ENCODE results near the gene APLF.
"Not testable (repeated sequence)": the region's sequence is repeated elsewhere in the genome, so short reads cannot be mapped to it uniquely, and the experiment has no call there.

APLF gene

GRCh38 chr2:68562934-68563333, 95.5 kb downstream of the APLF start:
- H3K27ac ChIP-seq (ENCODE audit: low read depth, low read length): no peak overlapping the region
- no peaks in the 10 kb centered on the region for H3K9me3 ChIP-seq (ENCODE audit: control insufficient read depth, insufficient read depth, low read length)
- H3K9ac ChIP-seq (ENCODE audit: low read depth, low read length): no peak overlapping the region
- H3K4me3 ChIP-seq (ENCODE audit: low read depth, low read length): no peak overlapping the region
- no peaks in the 10 kb centered on the region for H3K27me3 ChIP-seq (ENCODE audit: control insufficient read depth, insufficient read depth, low read length)
- no peaks in the 10 kb centered on the region for H3K36me3 ChIP-seq (ENCODE audit: control insufficient read depth, insufficient read depth, low read length)
- H3K4me1 ChIP-seq (ENCODE audit: control insufficient read depth, insufficient read depth, low read length): no peaks in the 10 kb centered on the region

DNA sequence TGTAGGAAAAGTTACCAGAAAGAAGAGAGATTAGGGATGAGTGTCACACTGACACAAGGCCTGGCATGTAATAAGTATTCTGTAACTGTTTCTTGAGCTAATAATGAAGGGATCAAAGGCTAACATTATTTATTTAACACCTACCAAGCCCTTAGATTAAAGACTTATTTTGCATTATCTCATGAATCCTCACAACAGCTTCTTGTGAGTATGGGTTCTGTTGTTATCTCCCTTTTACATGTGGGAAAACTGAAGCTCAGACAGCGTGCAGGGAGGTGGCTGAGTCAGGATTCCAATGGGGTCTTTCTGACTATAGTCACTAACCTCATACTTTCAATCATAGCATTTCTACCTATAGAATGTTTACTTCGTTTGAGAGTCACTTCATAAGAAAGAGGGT, 97.0 kb downstream of the APLF start:
- Histone ChIP-seq H3K9ac (ENCODE audit: low read depth, low read length) (no peak overlapping the region), H3K9me3 (ENCODE audit: control insufficient read depth, insufficient read depth, low read length) (no peaks in the 10 kb centered on the region), H3K4me1 (ENCODE audit: control insufficient read depth, insufficient read depth, low read length) (no peaks in the 10 kb centered on the region), H3K36me3 (ENCODE audit: control insufficient read depth, insufficient read depth, low read length) (no peaks in the 10 kb centered on the region), H3K4me3 (ENCODE audit: low read depth, low read length) (no peak overlapping the region), H3K27me3 (ENCODE audit: control insufficient read depth, insufficient read depth, low read length) (no peaks in the 10 kb centered on the region), H3K27ac (ENCODE audit: low read depth, low read length) (no peak overlapping the region)

DNA sequence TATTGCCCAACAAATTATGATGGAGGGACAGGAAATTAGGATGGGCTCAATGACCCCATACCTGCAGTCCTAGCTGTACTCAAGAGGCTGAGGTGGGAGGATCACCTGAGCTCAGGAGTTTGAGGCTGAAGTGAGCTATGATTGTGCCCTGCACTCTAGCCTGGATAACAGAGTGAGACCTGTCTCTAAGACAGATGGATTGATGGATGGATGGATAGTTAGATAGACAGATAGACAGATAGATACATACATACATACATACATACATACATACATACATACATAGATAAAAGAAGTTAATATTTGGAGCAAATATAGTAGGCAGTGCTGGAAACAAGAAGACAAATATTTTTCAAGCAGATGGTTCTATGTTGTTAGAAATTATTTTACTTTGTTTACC, 97.9 kb downstream of the APLF start:
- Histone ChIP-seq H3K4me3 (ENCODE audit: low read depth, low read length) (no peak overlapping the region), H3K9ac (ENCODE audit: low read depth, low read length) (no peak overlapping the region), H3K27ac (ENCODE audit: low read depth, low read length) (no peak overlapping the region), H3K9me3 (ENCODE audit: control insufficient read depth, insufficient read depth, low read length) (no peaks in the 10 kb centered on the region), H3K4me1 (ENCODE audit: control insufficient read depth, insufficient read depth, low read length) (no peaks in the 10 kb centered on the region), H3K27me3 (ENCODE audit: control insufficient read depth, insufficient read depth, low read length) (no peaks in the 10 kb centered on the region), H3K36me3 (ENCODE audit: control insufficient read depth, insufficient read depth, low read length) (no peaks in the 10 kb centered on the region)

- Histone ChIP-seq H3K27ac (ENCODE audit: low read depth, low read length) (no peak overlapping the region), H3K9ac (ENCODE audit: low read depth, low read length) (no peak overlapping the region), H3K9me3 (ENCODE audit: control insufficient read depth, insufficient read depth, low read length) (no peaks in the 10 kb centered on the region), H3K4me3 (ENCODE audit: low read depth, low read length) (no peak overlapping the region), H3K4me1 (ENCODE audit: control insufficient read depth, insufficient read depth, low read length) (no peaks in the 10 kb centered on the region), H3K27me3 (ENCODE audit: control insufficient read depth, insufficient read depth, low read length) (no peaks in the 10 kb centered on the region), H3K36me3 (ENCODE audit: control insufficient read depth, insufficient read depth, low read length) (no peaks in the 10 kb centered on the region)
These were observed 98.5 kb downstream of the APLF start for GRCh38 chr2:68565858-68566257.

DNA sequence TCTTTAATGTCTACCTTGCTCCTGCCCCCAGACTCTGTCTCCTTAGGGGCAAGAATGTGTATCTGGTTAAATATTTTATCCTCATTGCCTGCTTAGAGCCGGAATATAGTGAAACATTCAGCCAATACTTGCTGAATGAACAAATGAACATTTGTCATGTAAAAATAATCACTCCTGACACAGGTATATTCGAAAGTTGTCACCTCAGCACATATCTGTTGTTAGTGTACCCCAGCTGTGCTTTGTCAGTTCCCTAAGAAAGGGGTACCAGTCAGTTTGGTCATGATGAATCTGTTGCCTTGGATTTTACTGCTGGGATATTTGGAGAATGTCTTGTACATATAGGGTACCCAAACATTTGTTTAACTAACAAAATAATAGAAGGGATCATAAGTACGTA, 99.0 kb downstream of the APLF start:
- Histone ChIP-seq H3K4me1 (ENCODE audit: control insufficient read depth, insufficient read depth, low read length) (no peaks in the 10 kb centered on the region), H3K9ac (ENCODE audit: low read depth, low read length) (no peak overlapping the region), H3K36me3 (ENCODE audit: control insufficient read depth, insufficient read depth, low read length) (no peaks in the 10 kb centered on the region), H3K9me3 (ENCODE audit: control insufficient read depth, insufficient read depth, low read length) (no peaks in the 10 kb centered on the region), H3K27me3 (ENCODE audit: control insufficient read depth, insufficient read depth, low read length) (no peaks in the 10 kb centered on the region), H3K4me3 (ENCODE audit: low read depth, low read length) (no peak overlapping the region), H3K27ac (ENCODE audit: low read depth, low read length) (no peak overlapping the region)

DNA sequence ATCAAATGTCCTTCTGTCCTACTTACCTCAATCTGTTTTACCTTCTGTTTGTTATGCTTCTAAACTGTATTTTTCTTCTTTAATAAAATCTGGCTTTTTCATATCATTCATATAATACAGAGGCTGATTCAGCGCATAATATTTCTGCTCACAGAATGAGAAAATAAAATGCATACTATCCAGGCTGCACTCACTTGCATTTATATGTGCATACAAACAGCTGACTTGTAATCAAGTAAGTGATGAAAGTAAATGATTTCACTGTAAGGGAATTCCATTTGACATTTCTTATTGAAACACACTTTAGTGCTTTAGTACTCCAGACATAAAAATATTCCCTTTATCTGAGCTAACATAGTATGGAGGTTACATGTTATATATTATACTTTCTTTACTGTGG, 100.7 kb downstream of the APLF start:
- Histone ChIP-seq H3K36me3 (ENCODE audit: control insufficient read depth, insufficient read depth, low read length) (no peaks in the 10 kb centered on the region), H3K9ac (ENCODE audit: low read depth, low read length) (no peak overlapping the region), H3K4me1 (ENCODE audit: control insufficient read depth, insufficient read depth, low read length) (no peaks in the 10 kb centered on the region), H3K27me3 (ENCODE audit: control insufficient read depth, insufficient read depth, low read length) (no peaks in the 10 kb centered on the region), H3K4me3 (ENCODE audit: low read depth, low read length) (no peak overlapping the region), H3K9me3 (ENCODE audit: control insufficient read depth, insufficient read depth, low read length) (no peaks in the 10 kb centered on the region), H3K27ac (ENCODE audit: low read depth, low read length) (no peak overlapping the region)

DNA sequence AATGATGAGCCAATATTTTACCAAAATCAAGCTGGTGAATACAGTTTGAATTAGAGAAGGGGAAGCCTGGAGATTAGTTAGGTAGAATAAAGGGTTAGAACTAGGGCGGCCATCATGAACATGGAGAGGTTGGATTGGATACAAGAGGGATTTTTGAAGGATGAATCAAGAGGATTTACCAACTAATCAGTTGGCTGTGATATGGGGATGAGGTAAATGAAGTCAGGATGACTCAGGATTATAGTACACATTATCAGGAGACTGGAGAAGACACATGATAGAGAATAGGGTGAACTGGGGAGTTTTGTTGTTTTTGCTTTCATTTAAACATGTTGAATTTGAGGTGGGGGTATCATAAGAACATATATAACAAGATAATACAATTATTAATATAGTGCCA, 102.2 kb downstream of the APLF start:
- Histone ChIP-seq H3K4me3 (ENCODE audit: low read depth, low read length) (no peak overlapping the region), H3K9ac (ENCODE audit: low read depth, low read length) (no peak overlapping the region), H3K4me1 (ENCODE audit: control insufficient read depth, insufficient read depth, low read length) (no peaks in the 10 kb centered on the region), H3K27me3 (ENCODE audit: control insufficient read depth, insufficient read depth, low read length) (no peaks in the 10 kb centered on the region), H3K36me3 (ENCODE audit: control insufficient read depth, insufficient read depth, low read length) (no peaks in the 10 kb centered on the region), H3K9me3 (ENCODE audit: control insufficient read depth, insufficient read depth, low read length) (no peaks in the 10 kb centered on the region), H3K27ac (ENCODE audit: low read depth, low read length) (no peak overlapping the region)

DNA sequence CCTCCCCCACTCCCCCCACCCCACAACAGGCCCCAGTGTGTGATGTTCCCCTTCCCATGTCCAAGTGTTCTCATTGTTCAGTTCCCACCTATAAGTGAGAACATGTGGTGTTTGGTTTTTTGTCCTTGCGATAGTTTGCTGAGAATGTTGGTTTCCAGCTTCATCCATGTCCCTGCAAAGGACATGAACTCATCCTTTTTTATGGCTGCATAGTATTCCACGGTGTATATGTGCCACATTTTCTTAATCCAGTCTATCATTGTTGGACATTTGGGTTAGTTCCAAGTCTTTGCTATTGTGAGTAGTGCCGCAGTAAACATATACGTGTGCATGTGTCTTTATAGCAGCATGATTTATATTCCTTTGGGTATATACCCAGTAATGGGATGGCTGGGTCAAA, 103.0 kb downstream of the APLF start:
- H3K4me1 ChIP-seq (ENCODE audit: control insufficient read depth, insufficient read depth, low read length); H3K36me3 ChIP-seq (ENCODE audit: control insufficient read depth, insufficient read depth, low read length); H3K9me3 ChIP-seq (ENCODE audit: control insufficient read depth, insufficient read depth, low read length); H3K27me3 ChIP-seq (ENCODE audit: control insufficient read depth, insufficient read depth, low read length); H3K9ac ChIP-seq (ENCODE audit: low read depth, low read length); H3K27ac ChIP-seq (ENCODE audit: low read depth, low read length); H3K4me3 ChIP-seq (ENCODE audit: low read depth, low read length): not testable (repeated sequence)

GRCh38 chr2:68574202-68574791, 106.9 kb downstream of the APLF start:
- Histone ChIP-seq H3K27ac (ENCODE audit: low read depth, low read length) (no peak overlapping the region), H3K36me3 (ENCODE audit: control insufficient read depth, insufficient read depth, low read length) (no peaks in the 10 kb centered on the region), H3K4me1 (ENCODE audit: control insufficient read depth, insufficient read depth, low read length) (no peaks in the 10 kb centered on the region), H3K9ac (ENCODE audit: low read depth, low read length) (no peak overlapping the region), H3K9me3 (ENCODE audit: control insufficient read depth, insufficient read depth, low read length) (no peaks in the 10 kb centered on the region), H3K27me3 (ENCODE audit: control insufficient read depth, insufficient read depth, low read length) (no peaks in the 10 kb centered on the region), H3K4me3 (ENCODE audit: low read depth, low read length) (no peak overlapping the region)

GRCh38 chr2:68577183-68577582, 109.8 kb downstream of the APLF start:
- H3K4me1 ChIP-seq (ENCODE audit: control insufficient read depth, insufficient read depth, low read length): no peaks in the 10 kb centered on the region
- H3K27ac ChIP-seq (ENCODE audit: low read depth, low read length): no peak overlapping the region
- no peaks in the 10 kb centered on the region for H3K36me3 ChIP-seq (ENCODE audit: control insufficient read depth, insufficient read depth, low read length)
- no peaks in the 10 kb centered on the region for H3K27me3 ChIP-seq (ENCODE audit: control insufficient read depth, insufficient read depth, low read length)
- H3K9ac ChIP-seq (ENCODE audit: low read depth, low read length): no peak overlapping the region
- no peaks in the 10 kb centered on the region for H3K9me3 ChIP-seq (ENCODE audit: control insufficient read depth, insufficient read depth, low read length)
- no peak overlapping the region for H3K4me3 ChIP-seq (ENCODE audit: low read depth, low read length)

GRCh38 chr2:68579689-68580088, 112.3 kb downstream of the APLF start:
- H3K27me3 ChIP-seq (ENCODE audit: control insufficient read depth, insufficient read depth, low read length): no peaks in the 10 kb centered on the region
- no peak overlapping the region for H3K4me3 ChIP-seq (ENCODE audit: low read depth, low read length)
- no peaks in the 10 kb centered on the region for H3K36me3 ChIP-seq (ENCODE audit: control insufficient read depth, insufficient read depth, low read length)
- H3K4me1 ChIP-seq (ENCODE audit: control insufficient read depth, insufficient read depth, low read length): no peaks in the 10 kb centered on the region
- no peaks in the 10 kb centered on the region for H3K9me3 ChIP-seq (ENCODE audit: control insufficient read depth, insufficient read depth, low read length)
- no peak overlapping the region for H3K9ac ChIP-seq (ENCODE audit: low read depth, low read length)
- H3K27ac ChIP-seq (ENCODE audit: low read depth, low read length): no peak overlapping the region

GRCh38 chr2:68588589-68588988, 121.2 kb downstream of the APLF start:
- Histone ChIP-seq H3K4me3 (ENCODE audit: low read depth, low read length) (no peak overlapping the region), H3K9me3 (ENCODE audit: control insufficient read depth, insufficient read depth, low read length) (no peaks in the 10 kb centered on the region), H3K27me3 (ENCODE audit: control insufficient read depth, insufficient read depth, low read length) (no peaks in the 10 kb centered on the region), H3K9ac (ENCODE audit: low read depth, low read length) (no peak overlapping the region), H3K27ac (ENCODE audit: low read depth, low read length) (no peak overlapping the region), H3K4me1 (ENCODE audit: control insufficient read depth, insufficient read depth, low read length) (no peaks in the 10 kb centered on the region), H3K36me3 (ENCODE audit: control insufficient read depth, insufficient read depth, low read length) (no peaks in the 10 kb centered on the region)
